Measurements from ENCODE around the gene THSD7B.

DNA sequence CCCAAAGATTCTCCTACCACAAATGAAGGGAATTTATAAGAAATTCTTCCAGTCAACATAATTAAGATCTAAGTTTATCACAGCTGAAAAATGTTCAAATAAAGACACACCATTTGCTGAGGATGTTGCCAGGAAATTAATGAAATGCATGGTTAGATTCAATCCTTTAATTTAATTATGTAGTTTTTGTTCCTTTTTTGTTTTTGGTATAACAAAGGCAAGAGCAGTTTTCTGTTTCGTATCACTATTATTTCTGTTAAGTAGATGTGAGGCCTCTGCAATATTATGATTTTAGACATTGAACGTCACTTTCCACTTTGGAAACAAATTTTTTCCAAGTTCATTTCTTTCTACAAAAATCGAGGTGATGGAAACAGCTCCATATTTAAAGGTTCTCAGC is 440.0 kb downstream of the THSD7B start:
- TF ChIP-seq, protein P1, sequence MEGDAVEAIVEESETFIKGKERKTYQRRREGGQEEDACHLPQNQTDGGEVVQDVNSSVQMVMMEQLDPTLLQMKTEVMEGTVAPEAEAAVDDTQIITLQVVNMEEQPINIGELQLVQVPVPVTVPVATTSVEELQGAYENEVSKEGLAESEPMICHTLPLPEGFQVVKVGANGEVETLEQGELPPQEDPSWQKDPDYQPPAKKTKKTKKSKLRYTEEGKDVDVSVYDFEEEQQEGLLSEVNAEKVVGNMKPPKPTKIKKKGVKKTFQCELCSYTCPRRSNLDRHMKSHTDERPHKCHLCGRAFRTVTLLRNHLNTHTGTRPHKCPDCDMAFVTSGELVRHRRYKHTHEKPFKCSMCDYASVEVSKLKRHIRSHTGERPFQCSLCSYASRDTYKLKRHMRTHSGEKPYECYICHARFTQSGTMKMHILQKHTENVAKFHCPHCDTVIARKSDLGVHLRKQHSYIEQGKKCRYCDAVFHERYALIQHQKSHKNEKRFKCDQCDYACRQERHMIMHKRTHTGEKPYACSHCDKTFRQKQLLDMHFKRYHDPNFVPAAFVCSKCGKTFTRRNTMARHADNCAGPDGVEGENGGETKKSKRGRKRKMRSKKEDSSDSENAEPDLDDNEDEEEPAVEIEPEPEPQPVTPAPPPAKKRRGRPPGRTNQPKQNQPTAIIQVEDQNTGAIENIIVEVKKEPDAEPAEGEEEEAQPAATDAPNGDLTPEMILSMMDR (IDR thresholded peaks at IDR 0.05; ENCODE audit: poor library complexity, severe bottlenecking), result no peak
- no peak for TF ChIP-seq POLR2AphosphoS5 (IDR thresholded peaks at IDR 0.05)
